ENCODE results near the gene LAMTOR1.
"Not testable (repeated sequence)": the region's sequence is repeated elsewhere in the genome, so short reads cannot be mapped to it uniquely, and the experiment has no call there.

GRCh38 chr11:72135473-72135872, 32.4 kb upstream of the LAMTOR1 start, which contains the start of gene FOLR3:
- TF ChIP-seq, protein P1, sequence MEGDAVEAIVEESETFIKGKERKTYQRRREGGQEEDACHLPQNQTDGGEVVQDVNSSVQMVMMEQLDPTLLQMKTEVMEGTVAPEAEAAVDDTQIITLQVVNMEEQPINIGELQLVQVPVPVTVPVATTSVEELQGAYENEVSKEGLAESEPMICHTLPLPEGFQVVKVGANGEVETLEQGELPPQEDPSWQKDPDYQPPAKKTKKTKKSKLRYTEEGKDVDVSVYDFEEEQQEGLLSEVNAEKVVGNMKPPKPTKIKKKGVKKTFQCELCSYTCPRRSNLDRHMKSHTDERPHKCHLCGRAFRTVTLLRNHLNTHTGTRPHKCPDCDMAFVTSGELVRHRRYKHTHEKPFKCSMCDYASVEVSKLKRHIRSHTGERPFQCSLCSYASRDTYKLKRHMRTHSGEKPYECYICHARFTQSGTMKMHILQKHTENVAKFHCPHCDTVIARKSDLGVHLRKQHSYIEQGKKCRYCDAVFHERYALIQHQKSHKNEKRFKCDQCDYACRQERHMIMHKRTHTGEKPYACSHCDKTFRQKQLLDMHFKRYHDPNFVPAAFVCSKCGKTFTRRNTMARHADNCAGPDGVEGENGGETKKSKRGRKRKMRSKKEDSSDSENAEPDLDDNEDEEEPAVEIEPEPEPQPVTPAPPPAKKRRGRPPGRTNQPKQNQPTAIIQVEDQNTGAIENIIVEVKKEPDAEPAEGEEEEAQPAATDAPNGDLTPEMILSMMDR (IDR thresholded peaks at IDR 0.05; ENCODE audit: insufficient read depth, low read length, poor library complexity, severe bottlenecking) = not testable (repeated sequence)
- not testable (repeated sequence) for TF ChIP-seq EZH2phosphoT487 (conservative IDR thresholded peaks at IDR 0.05; ENCODE audit: low read length)

Measured in SU-DHL-6 (cell line).